ENCODE results near the gene PALM3. TPM values are rescaled to one million over a fixed set of nuclear protein-coding genes. Genes with fewer than 3 reads are reported as not detected.
"Not testable (repeated sequence)": the region's sequence is repeated elsewhere in the genome, so short reads cannot be mapped to it uniquely, and the experiment has no call there.

The PALM3 gene
- total RNA-seq, 1 donor: not detected

- no peak for DNase-seq (ENCODE audit: low read depth in 2 of 3, low spot score in 2 of 3)
Measured at GRCh38 chr19:14062558-14062855, 631 bp upstream of the PALM3 start.

- DNase-seq (ENCODE audit: low read depth in 2 of 3, low spot score in 2 of 3): no peak
Measured at GRCh38 chr19:14061081-14061749, 661 bp downstream of the PALM3 start.

- DNase-seq (ENCODE audit: low read depth in 2 of 3, low spot score in 2 of 3): no peak
Measured at GRCh38 chr19:14059652-14060155, 2.2 kb downstream of the PALM3 start.

- peak in 2 of 3 donors; percentile 50 to 67 for DNase-seq (ENCODE audit: low read depth in 2 of 3, low spot score in 2 of 3)
Measured at GRCh38 chr19:14059093-14059480, 2.8 kb downstream of the PALM3 start.

- DNase-seq (ENCODE audit: low read depth in 2 of 3, low spot score in 2 of 3): no peak
Measured at GRCh38 chr19:14058182-14059092, 3.4 kb downstream of the PALM3 start.

GRCh38 chr19:14056741-14057356 lies 5.0 kb downstream of the PALM3 start:
- no peak for DNase-seq (ENCODE audit: low read depth in 2 of 3, low spot score in 2 of 3)

GRCh38 chr19:14056069-14056666 lies 5.7 kb downstream of the PALM3 start:
- no peak for DNase-seq (ENCODE audit: low read depth in 2 of 3, low spot score in 2 of 3)

- no peak for DNase-seq (ENCODE audit: low read depth in 2 of 3, low spot score in 2 of 3)
Measured at GRCh38 chr19:14055396-14055795, 6.5 kb downstream of the PALM3 start.

GRCh38 chr19:14054721-14055120 lies 7.2 kb downstream of the PALM3 start:
- DNase-seq (ENCODE audit: low read depth in 2 of 3, low spot score in 2 of 3): no peak

- DNase-seq (ENCODE audit: low read depth in 2 of 3, low spot score in 2 of 3): no peak
Measured at GRCh38 chr19:14054099-14054498, 7.8 kb downstream of the PALM3 start.

- DNase-seq (ENCODE audit: low read depth in 2 of 3, low spot score in 2 of 3): no peak
Measured at GRCh38 chr19:14053500-14053899, 8.4 kb downstream of the PALM3 start.

- no peak for DNase-seq (ENCODE audit: low read depth in 2 of 3, low spot score in 2 of 3)
Measured at GRCh38 chr19:14053032-14053431, 8.8 kb downstream of the PALM3 start.

- no peak for DNase-seq (ENCODE audit: low read depth in 2 of 3, low spot score in 2 of 3)
Measured at GRCh38 chr19:14052470-14052869, 9.4 kb downstream of the PALM3 start.

- DNase-seq (ENCODE audit: low read depth in 2 of 3, low spot score in 2 of 3): no peak
Measured at GRCh38 chr19:14051980-14052379, 9.9 kb downstream of the PALM3 start.

GRCh38 chr19:14050961-14051360 lies 10.9 kb downstream of the PALM3 start:
- DNase-seq (ENCODE audit: low read depth in 2 of 3, low spot score in 2 of 3): not testable (repeated sequence)

- DNase-seq (ENCODE audit: low read depth in 2 of 3, low spot score in 2 of 3): no peak
Measured at GRCh38 chr19:14050512-14050911, 11.4 kb downstream of the PALM3 start.

- peak; percentile 54 to 74 (median 68) for DNase-seq (ENCODE audit: low read depth in 2 of 3, low spot score in 2 of 3)
Measured at GRCh38 chr19:14048443-14049153, 13.3 kb downstream of the PALM3 start.

- not testable (repeated sequence) for DNase-seq (ENCODE audit: low read depth in 2 of 3, low spot score in 2 of 3)
Measured at GRCh38 chr19:14047866-14048265, 14.0 kb downstream of the PALM3 start.

GRCh38 chr19:14042659-14043608 lies 18.9 kb downstream of the PALM3 start:
- DNase-seq (ENCODE audit: low read depth in 2 of 3, low spot score in 2 of 3): peak in 2 of 3 donors; percentile 73 to 84
